ENCODE data around the gene BSCL2. TPM values are rescaled to one million over a fixed set of nuclear protein-coding genes. Genes with fewer than 3 reads are reported as not detected.

BSCL2 gene
- total RNA-seq, 1 experiment from 2014 or later = 97.2 TPM

DNA sequence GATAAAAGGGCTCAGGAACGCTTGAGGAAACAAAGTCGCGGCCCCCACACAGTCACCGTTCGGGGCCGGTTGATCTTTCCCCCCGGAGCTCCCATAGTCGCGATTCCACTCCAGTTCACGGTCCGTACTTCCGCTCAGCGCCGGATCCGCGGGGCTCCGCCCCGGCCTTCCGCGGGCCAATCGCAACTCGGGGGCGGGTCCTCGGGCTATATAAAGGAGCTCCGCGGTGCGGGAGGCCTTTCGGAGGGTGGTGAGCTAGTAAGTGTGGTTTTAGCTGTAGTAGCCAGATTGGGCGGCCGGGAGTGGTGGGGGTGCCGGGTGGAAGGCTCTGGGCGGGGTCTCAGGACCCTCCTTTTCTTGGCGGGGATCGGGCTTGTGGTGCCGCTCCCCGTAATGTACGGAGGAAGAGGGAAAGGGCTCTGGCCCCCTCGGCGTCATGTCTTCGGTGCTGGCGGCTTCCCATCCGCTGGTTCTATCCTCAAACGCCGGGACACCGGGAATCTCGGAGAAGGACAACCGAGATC, 42.1 kb downstream of the BSCL2 start, which contains the start of the genes C11orf98 and CSKMT (continued):
- TF ChIP-seq, protein P1, sequence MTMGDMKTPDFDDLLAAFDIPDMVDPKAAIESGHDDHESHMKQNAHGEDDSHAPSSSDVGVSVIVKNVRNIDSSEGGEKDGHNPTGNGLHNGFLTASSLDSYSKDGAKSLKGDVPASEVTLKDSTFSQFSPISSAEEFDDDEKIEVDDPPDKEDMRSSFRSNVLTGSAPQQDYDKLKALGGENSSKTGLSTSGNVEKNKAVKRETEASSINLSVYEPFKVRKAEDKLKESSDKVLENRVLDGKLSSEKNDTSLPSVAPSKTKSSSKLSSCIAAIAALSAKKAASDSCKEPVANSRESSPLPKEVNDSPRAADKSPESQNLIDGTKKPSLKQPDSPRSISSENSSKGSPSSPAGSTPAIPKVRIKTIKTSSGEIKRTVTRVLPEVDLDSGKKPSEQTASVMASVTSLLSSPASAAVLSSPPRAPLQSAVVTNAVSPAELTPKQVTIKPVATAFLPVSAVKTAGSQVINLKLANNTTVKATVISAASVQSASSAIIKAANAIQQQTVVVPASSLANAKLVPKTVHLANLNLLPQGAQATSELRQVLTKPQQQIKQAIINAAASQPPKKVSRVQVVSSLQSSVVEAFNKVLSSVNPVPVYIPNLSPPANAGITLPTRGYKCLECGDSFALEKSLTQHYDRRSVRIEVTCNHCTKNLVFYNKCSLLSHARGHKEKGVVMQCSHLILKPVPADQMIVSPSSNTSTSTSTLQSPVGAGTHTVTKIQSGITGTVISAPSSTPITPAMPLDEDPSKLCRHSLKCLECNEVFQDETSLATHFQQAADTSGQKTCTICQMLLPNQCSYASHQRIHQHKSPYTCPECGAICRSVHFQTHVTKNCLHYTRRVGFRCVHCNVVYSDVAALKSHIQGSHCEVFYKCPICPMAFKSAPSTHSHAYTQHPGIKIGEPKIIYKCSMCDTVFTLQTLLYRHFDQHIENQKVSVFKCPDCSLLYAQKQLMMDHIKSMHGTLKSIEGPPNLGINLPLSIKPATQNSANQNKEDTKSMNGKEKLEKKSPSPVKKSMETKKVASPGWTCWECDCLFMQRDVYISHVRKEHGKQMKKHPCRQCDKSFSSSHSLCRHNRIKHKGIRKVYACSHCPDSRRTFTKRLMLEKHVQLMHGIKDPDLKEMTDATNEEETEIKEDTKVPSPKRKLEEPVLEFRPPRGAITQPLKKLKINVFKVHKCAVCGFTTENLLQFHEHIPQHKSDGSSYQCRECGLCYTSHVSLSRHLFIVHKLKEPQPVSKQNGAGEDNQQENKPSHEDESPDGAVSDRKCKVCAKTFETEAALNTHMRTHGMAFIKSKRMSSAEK (CRISPR knock-in tag; IDR thresholded peaks at IDR 0.05; ENCODE audit: borderline replicate concordance) = peak; percentile 56; the same call in 1 of the 2 replicates
- TF ChIP-seq MYBL2 (CRISPR knock-in tag; IDR thresholded peaks at IDR 0.05) (peak; percentile 88), FOXK1 (CRISPR knock-in tag; IDR thresholded peaks at IDR 0.05) (peak; percentile 46; the same call in 1 of the 2 replicates), OVOL2 (CRISPR knock-in tag; IDR thresholded peaks at IDR 0.05; ENCODE audit: borderline replicate concordance) (0 out of 2 replicates have a peak, but pooled peaks have one; percentile 24), ZNF232 (CRISPR knock-in tag; IDR thresholded peaks at IDR 0.05) (peak; percentile 18), TEAD4 (CRISPR knock-in tag; IDR thresholded peaks at IDR 0.05) (peak; percentile 15; the same call in 1 of the 2 replicates), ZNF317 (CRISPR knock-in tag; IDR thresholded peaks at IDR 0.05; ENCODE audit: borderline replicate concordance, low read depth) (no peak), CREM (CRISPR knock-in tag; IDR thresholded peaks at IDR 0.05) (0 out of 2 replicates have a peak, but pooled peaks have one; percentile 46), ATF1 (CRISPR knock-in tag; IDR thresholded peaks at IDR 0.05) (0 out of 2 replicates have a peak, but pooled peaks have one; percentile 37), FOXP1 (CRISPR knock-in tag; IDR thresholded peaks at IDR 0.05; ENCODE audit: borderline replicate concordance) (no peak; the same call in none of the 2 replicates), PRRX2 (CRISPR knock-in tag; IDR thresholded peaks at IDR 0.05) (peak; percentile 89; the same call in 1 of the 2 replicates), NR2C2 (CRISPR knock-in tag; IDR thresholded peaks at IDR 0.05) (no peak), EMX1 (CRISPR knock-in tag; IDR thresholded peaks at IDR 0.05) (peak; percentile 90), ETV6 (CRISPR knock-in tag; IDR thresholded peaks at IDR 0.05) (peak; percentile 44), TEAD1 (CRISPR knock-in tag; IDR thresholded peaks at IDR 0.05) (peak; percentile 51; the same call in 1 of the 2 replicates), GABPB1 (CRISPR knock-in tag; IDR thresholded peaks at IDR 0.05) (peak; percentile 19; the same call in 1 of the 2 replicates), ZNF416 (CRISPR knock-in tag; IDR thresholded peaks at IDR 0.05) (peak; percentile 88; the same call in 1 of the 2 replicates), NFYB (CRISPR knock-in tag; conservative IDR thresholded peaks at IDR 0.05; ENCODE audit: low read depth) (peak; percentile 80), RORB (CRISPR knock-in tag; IDR thresholded peaks at IDR 0.05) (peak; percentile 94)
- TF ChIP-seq, protein P2, sequence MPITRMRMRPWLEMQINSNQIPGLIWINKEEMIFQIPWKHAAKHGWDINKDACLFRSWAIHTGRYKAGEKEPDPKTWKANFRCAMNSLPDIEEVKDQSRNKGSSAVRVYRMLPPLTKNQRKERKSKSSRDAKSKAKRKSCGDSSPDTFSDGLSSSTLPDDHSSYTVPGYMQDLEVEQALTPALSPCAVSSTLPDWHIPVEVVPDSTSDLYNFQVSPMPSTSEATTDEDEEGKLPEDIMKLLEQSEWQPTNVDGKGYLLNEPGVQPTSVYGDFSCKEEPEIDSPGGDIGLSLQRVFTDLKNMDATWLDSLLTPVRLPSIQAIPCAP (CRISPR knock-in tag; IDR thresholded peaks at IDR 0.05) = peak; percentile 65; the same call in 1 of the 2 replicates
- TF ChIP-seq, protein P3, sequence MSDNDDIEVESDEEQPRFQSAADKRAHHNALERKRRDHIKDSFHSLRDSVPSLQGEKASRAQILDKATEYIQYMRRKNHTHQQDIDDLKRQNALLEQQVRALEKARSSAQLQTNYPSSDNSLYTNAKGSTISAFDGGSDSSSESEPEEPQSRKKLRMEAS (CRISPR knock-in tag; IDR thresholded peaks at IDR 0.05) = peak; percentile 31; the same call in 1 of the 2 replicates
- TF ChIP-seq, protein P4, sequence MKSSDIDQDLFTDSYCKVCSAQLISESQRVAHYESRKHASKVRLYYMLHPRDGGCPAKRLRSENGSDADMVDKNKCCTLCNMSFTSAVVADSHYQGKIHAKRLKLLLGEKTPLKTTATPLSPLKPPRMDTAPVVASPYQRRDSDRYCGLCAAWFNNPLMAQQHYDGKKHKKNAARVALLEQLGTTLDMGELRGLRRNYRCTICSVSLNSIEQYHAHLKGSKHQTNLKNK (CRISPR knock-in tag; IDR thresholded peaks at IDR 0.05) = peak; percentile 92
- TF ChIP-seq, protein P5, sequence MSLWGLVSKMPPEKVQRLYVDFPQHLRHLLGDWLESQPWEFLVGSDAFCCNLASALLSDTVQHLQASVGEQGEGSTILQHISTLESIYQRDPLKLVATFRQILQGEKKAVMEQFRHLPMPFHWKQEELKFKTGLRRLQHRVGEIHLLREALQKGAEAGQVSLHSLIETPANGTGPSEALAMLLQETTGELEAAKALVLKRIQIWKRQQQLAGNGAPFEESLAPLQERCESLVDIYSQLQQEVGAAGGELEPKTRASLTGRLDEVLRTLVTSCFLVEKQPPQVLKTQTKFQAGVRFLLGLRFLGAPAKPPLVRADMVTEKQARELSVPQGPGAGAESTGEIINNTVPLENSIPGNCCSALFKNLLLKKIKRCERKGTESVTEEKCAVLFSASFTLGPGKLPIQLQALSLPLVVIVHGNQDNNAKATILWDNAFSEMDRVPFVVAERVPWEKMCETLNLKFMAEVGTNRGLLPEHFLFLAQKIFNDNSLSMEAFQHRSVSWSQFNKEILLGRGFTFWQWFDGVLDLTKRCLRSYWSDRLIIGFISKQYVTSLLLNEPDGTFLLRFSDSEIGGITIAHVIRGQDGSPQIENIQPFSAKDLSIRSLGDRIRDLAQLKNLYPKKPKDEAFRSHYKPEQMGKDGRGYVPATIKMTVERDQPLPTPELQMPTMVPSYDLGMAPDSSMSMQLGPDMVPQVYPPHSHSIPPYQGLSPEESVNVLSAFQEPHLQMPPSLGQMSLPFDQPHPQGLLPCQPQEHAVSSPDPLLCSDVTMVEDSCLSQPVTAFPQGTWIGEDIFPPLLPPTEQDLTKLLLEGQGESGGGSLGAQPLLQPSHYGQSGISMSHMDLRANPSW (CRISPR knock-in tag; conservative IDR thresholded peaks at IDR 0.05; ENCODE audit: low read depth) = no peak
- TF ChIP-seq, protein P6, sequence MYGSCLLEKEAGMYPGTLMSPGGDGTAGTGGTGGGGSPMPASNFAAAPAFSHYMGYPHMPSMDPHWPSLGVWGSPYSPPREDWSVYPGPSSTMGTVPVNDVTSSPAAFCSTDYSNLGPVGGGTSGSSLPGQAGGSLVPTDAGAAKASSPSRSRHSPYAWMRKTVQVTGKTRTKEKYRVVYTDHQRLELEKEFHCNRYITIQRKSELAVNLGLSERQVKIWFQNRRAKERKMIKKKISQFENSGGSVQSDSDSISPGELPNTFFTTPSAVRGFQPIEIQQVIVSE (CRISPR knock-in tag; IDR thresholded peaks at IDR 0.05; ENCODE audit: borderline replicate concordance) = peak; percentile 88; the same call in 1 of the 2 replicates
- TF ChIP-seq, protein P7, sequence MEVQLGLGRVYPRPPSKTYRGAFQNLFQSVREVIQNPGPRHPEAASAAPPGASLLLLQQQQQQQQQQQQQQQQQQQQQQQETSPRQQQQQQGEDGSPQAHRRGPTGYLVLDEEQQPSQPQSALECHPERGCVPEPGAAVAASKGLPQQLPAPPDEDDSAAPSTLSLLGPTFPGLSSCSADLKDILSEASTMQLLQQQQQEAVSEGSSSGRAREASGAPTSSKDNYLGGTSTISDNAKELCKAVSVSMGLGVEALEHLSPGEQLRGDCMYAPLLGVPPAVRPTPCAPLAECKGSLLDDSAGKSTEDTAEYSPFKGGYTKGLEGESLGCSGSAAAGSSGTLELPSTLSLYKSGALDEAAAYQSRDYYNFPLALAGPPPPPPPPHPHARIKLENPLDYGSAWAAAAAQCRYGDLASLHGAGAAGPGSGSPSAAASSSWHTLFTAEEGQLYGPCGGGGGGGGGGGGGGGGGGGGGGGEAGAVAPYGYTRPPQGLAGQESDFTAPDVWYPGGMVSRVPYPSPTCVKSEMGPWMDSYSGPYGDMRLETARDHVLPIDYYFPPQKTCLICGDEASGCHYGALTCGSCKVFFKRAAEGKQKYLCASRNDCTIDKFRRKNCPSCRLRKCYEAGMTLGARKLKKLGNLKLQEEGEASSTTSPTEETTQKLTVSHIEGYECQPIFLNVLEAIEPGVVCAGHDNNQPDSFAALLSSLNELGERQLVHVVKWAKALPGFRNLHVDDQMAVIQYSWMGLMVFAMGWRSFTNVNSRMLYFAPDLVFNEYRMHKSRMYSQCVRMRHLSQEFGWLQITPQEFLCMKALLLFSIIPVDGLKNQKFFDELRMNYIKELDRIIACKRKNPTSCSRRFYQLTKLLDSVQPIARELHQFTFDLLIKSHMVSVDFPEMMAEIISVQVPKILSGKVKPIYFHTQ (CRISPR knock-in tag; IDR thresholded peaks at IDR 0.05) = peak; percentile 93
- TF ChIP-seq, protein P8, sequence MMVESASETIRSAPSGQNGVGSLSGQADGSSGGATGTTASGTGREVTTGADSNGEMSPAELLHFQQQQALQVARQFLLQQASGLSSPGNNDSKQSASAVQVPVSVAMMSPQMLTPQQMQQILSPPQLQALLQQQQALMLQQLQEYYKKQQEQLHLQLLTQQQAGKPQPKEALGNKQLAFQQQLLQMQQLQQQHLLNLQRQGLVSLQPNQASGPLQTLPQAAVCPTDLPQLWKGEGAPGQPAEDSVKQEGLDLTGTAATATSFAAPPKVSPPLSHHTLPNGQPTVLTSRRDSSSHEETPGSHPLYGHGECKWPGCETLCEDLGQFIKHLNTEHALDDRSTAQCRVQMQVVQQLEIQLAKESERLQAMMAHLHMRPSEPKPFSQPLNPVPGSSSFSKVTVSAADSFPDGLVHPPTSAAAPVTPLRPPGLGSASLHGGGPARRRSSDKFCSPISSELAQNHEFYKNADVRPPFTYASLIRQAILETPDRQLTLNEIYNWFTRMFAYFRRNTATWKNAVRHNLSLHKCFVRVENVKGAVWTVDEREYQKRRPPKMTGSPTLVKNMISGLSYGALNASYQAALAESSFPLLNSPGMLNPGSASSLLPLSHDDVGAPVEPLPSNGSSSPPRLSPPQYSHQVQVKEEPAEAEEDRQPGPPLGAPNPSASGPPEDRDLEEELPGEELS (CRISPR knock-in tag; IDR thresholded peaks at IDR 0.05) = peak; percentile 27; the same call in 1 of the 2 replicates
